B cell (primary cell): ENCODE data around the gene SLC35F3. TPM values are rescaled to one million over a fixed set of nuclear protein-coding genes. Genes with fewer than 3 reads are reported as not detected.

Source experiments
- ATAC-seq: fragments of 200-7000 bp; cut with Tn5 transposase; one replicate; pipeline ENCODE4 v1.10.0; 2021; ENCODE audit warnings: low read depth, mild to moderate bottlenecking, moderate number of reproducible peaks, moderate library complexity
- CTCF ChIA-PET: fragments of 350-600 bp; sonication (Branson Sonifier 250); formaldehyde crosslinking; loops from one replicate; lab custom pipeline; 2021; ENCODE audit warnings: antibody characterized with exemption, inconsistent platforms; lab: Charles Lee
- POLR2A ChIA-PET: fragments of 350-600 bp; sonication (Branson Sonifier 250); formaldehyde crosslinking; loops from one replicate; lab custom pipeline; 2021; ENCODE audit warnings: antibody characterized with exemption; lab: Charles Lee
- DNase-seq: peaks from one replicate; pipeline ENCODE4 v3.0.0; 2013
- H2AFZ ChIP-seq: 2 replicates; pipeline ENCODE4 v1.6.1; 2012; ENCODE audit warnings: mild to moderate bottlenecking, low read depth, low read length; ENCODE audit not compliant: insufficient read depth, poor library complexity, severe bottlenecking
- H3K27ac ChIP-seq, 2 donors: 1 replicate in 1 of 2; 2 replicates in 1 of 2; pipeline ENCODE4 v1.5.1; 2012 to 2013; ENCODE audit warnings: low read length in 2 of 2, mild to moderate bottlenecking in 2 of 2, moderate library complexity in 1 of 2
- H3K27me3 ChIP-seq, 4 experiments: fragments of 200-600 bp in 1 of 4; sonication (generic) in 1 of 4; replicated peaks in 1 of 4; 1 replicate in 2 of 4; 2 replicates in 2 of 4; pipeline versions ENCODE4 v1.6.1 to v1.7.0; 2013 to 2016; ENCODE audit warnings: low read length in 3 of 4, mild to moderate bottlenecking in 2 of 4, mixed read lengths in 1 of 4, moderate library complexity in 1 of 4; ENCODE audit not compliant: insufficient read depth in 4 of 4, control insufficient read depth in 3 of 4; ENCODE audit errors: control extremely low read depth in 1 of 4
- H3K36me3 ChIP-seq, 2 experiments: replicated peaks in 1 of 2; 1 replicate in 1 of 2; 2 replicates in 1 of 2; pipeline versions ENCODE4 v1.6.1 to v1.7.1; 2013; ENCODE audit warnings: low read length in 1 of 2; ENCODE audit not compliant: insufficient read depth in 2 of 2, control insufficient read depth in 1 of 2; ENCODE audit errors: control extremely low read depth in 1 of 2, extremely low read depth in 1 of 2
- H3K4me1 ChIP-seq, 2 donors: fragments of 200-600 bp in 1 of 2; sonication (generic) in 1 of 2; 1 replicate in 1 of 2; 2 replicates in 1 of 2; pipeline versions ENCODE4 v1.5.1 to v1.6.1; 2013 to 2017; ENCODE audit warnings: low read length in 2 of 2; ENCODE audit not compliant: control insufficient read depth in 2 of 2, insufficient read depth in 2 of 2
- H3K4me2 ChIP-seq: replicated peaks from 2 replicates; pipeline ENCODE3; 2012; ENCODE audit warnings: mild to moderate bottlenecking, low read depth, low read length; ENCODE audit not compliant: poor library complexity, severe bottlenecking
- H3K4me3 ChIP-seq, 5 experiments: fragments of 200-600 bp in 1 of 5; sonication (generic) in 1 of 5; 1 replicate in 3 of 5; 2 replicates in 2 of 5; pipeline versions ENCODE4 v1.5.1 to v1.7.0; 2011 to 2016; ENCODE audit warnings: low read length in 4 of 5, mild to moderate bottlenecking in 4 of 5, low read depth in 2 of 5, control low read depth in 1 of 5, moderate library complexity in 1 of 5; ENCODE audit not compliant: insufficient read depth in 1 of 5; ENCODE audit errors: control extremely low read depth in 1 of 5, extremely low read depth in 1 of 5
- H3K79me2 ChIP-seq: fragments of 200-600 bp; sonication (generic); one replicate; pipeline ENCODE4 v1.6.0; 2016; ENCODE audit warnings: low read length; ENCODE audit not compliant: control insufficient read depth, insufficient read depth
- H3K9ac ChIP-seq: fragments of 200-600 bp; sonication (generic); 2 replicates; pipeline ENCODE4 v1.6.1; 2017; ENCODE audit warnings: mild to moderate bottlenecking, low read length, moderate library complexity
- H3K9me3 ChIP-seq, 3 donors: one replicate each; pipeline versions ENCODE4 v1.6.1 to v1.7.1; 2013; ENCODE audit warnings: low read length in 2 of 3; ENCODE audit not compliant: control insufficient read depth in 2 of 3, insufficient read depth in 1 of 3; ENCODE audit errors: control extremely low read depth in 1 of 3
- H4K20me1 ChIP-seq: 2 replicates; pipeline ENCODE4 v1.6.0; 2012; ENCODE audit warnings: mild to moderate bottlenecking, low read length; ENCODE audit not compliant: insufficient read depth, control insufficient read depth, poor library complexity, severe bottlenecking
- H3K27ac Mint-ChIP-seq: one replicate; pipeline ENCODE4 v1.8.0; 2021; ENCODE audit warnings: mixed read lengths
- H3K27me3 Mint-ChIP-seq: one replicate; pipeline ENCODE4 v1.8.0; 2021; ENCODE audit warnings: mixed read lengths
- H3K4me1 Mint-ChIP-seq: one replicate; pipeline ENCODE4 v1.8.0; 2021; ENCODE audit warnings: mixed read lengths
- H3K4me3 Mint-ChIP-seq: one replicate; pipeline ENCODE4 v1.8.0; 2021; ENCODE audit warnings: mixed read lengths
- H3K9me3 Mint-ChIP-seq: one replicate; pipeline ENCODE4 v1.8.0; 2022; ENCODE audit warnings: mixed read lengths; ENCODE audit not compliant: insufficient read depth
- EZH2 ChIP-seq: IDR thresholded peaks from 2 replicates; pipeline ENCODE4 v1.6.1; 2012; ENCODE audit warnings: borderline replicate concordance, low read depth, mild to moderate bottlenecking, moderate library complexity, low read length; ENCODE audit not compliant: insufficient read depth, poor library complexity, severe bottlenecking
- WGBS: methylation state at CpG from one replicate; pipeline ENCODE4 v1.1.5; 2013; ENCODE audit warnings: missing lambda C conversion rate; ENCODE audit not compliant: insufficient coverage; 5-methylcytosine and 5-hydroxymethylcytosine counted together
- intact Hi-C: fragments of 100-400 bp; cut with micrococcal nuclease; formaldehyde crosslinking; loops from one replicate; pipeline ENCODE4 v1.10.0; 2022
- polyA plus RNA-seq: library from polyadenylated mRNA; depleted of rRNA; stranded (reverse); fragments of >200 nt; gene quantifications from 2 replicates; pipeline ENCODE4 v1.2.3, GENCODE V29; 2012
- total RNA-seq, 2 donors: library from RNA; stranded (reverse); fragments of 120-200 nt in 1 of 2; gene quantifications; 1 replicate in 1 of 2; 2 replicates in 1 of 2; pipeline versions ENCODE4 v1.2.3 to v1.2.4, GENCODE V29; 2013 to 2022
- TF ChIP-seq, protein P1 (sequence below): fragments of 200-600 bp; IDR thresholded peaks from one replicate; pipeline ENCODE4 v1.8.0; 2022; ENCODE audit warnings: antibody characterized with exemption, mild to moderate bottlenecking

The SLC35F3 gene
- total and polyA plus RNA-seq, 2 donors (not counting 1 experiment from before 2014, with no cell fraction given): not detected

DNA sequence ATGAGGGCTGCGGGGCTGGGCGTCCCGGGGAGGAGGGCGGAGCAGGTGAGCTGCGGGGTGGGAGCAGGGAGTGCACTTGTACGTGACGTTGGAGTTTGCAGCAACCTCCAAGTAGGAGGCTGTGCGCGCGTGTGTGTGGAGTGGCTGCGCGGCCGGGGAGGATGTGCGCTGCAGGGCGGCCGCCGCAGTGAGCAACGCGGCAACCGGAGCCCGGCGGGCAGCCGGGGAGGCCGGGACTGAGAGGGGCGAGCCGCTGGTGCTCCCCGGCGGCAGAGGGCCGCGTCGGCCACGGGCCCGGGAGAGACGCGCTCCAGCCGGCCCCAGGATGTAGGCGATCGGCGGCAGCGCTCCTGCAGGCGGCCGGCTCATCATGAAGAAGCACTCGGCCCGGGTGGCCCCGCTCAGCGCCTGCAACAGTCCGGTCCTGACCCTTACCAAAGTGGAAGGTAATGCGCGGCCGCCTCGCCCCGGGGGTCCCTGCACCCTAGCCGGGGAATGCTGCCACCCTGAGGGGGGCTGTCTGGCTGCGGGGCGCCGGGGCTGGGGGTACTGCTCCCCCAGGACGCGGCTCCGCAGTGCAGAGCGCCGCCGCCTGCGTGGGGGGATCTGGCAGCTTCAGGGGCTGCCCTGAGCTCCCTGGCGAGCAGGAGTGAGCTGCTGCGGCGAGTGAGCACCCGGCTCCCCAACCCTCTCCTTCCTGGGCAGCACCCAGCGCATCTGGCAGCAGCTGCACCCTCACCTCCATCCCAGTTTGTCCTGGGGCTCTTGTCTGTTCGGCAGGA, 309.8 kb downstream of the SLC35F3 start:
- ChIA-PET CTCF (no interaction called here), POLR2A (no interaction called here)
- Histone ChIP-seq H4K20me1 (no peaks in the 10 kb centered on the region), H3K36me3 (no peaks in the 10 kb centered on the region), H3K4me3 (peak overlapping the region in 1 of 5 experiments; percentile 11), H3K27me3 (peaks cover 0 to 18% (median 7%) of the 10 kb centered on the region in 4 experiments), H3K4me2 (peak overlapping the region; percentile 65), H3K79me2 (no peaks in the 10 kb centered on the region), H3K9me3 (no peaks in the 10 kb centered on the region), H3K9ac (no peak overlapping the region), H3K4me1 (peaks cover 11 to 14% of the 10 kb centered on the region in 2 donors), H2AFZ (peak overlapping the region; percentile 68), H3K27ac (no peak overlapping the region)
- peak overlapping the region; percentile 69 for H3K4me3 Mint-ChIP-seq
- DNase-seq (peak; percentile 16), ATAC-seq (no peak)
- peaks cover 58% of the 10 kb centered on the region for H3K27me3 Mint-ChIP-seq
- H3K4me1 Mint-ChIP-seq: peaks cover 8% of the 10 kb centered on the region
- peaks cover 2% of the 10 kb centered on the region for H3K9me3 Mint-ChIP-seq
- 3% methylated on average over 69 of the region's 69 CpGs for WGBS
- intact Hi-C loops: no loop called here
- TF ChIP-seq EZH2: no peak
- TF ChIP-seq, protein P1, sequence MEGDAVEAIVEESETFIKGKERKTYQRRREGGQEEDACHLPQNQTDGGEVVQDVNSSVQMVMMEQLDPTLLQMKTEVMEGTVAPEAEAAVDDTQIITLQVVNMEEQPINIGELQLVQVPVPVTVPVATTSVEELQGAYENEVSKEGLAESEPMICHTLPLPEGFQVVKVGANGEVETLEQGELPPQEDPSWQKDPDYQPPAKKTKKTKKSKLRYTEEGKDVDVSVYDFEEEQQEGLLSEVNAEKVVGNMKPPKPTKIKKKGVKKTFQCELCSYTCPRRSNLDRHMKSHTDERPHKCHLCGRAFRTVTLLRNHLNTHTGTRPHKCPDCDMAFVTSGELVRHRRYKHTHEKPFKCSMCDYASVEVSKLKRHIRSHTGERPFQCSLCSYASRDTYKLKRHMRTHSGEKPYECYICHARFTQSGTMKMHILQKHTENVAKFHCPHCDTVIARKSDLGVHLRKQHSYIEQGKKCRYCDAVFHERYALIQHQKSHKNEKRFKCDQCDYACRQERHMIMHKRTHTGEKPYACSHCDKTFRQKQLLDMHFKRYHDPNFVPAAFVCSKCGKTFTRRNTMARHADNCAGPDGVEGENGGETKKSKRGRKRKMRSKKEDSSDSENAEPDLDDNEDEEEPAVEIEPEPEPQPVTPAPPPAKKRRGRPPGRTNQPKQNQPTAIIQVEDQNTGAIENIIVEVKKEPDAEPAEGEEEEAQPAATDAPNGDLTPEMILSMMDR: no peak
- no peak overlapping the region for H3K27ac Mint-ChIP-seq
